Measurements from ENCODE around the gene DRAP1. TPM values are rescaled to one million over a fixed set of nuclear protein-coding genes. Genes with fewer than 3 reads are reported as not detected.

Gene DRAP1
- polyA plus RNA-seq, 2 of the 4 experiments (the other 2 are of a cell fraction): 73.7 to 143 TPM

GRCh38 chr11:65883058-65883761 lies 36.0 kb upstream of the DRAP1 start:
- Histone ChIP-seq H3K4me1 (peaks cover 16% of the 10 kb centered on the region), H3K27ac (no peak overlapping the region), H3K9me3 (no peaks in the 10 kb centered on the region), H3K4me3 (no peak overlapping the region), H3K4me2 (no peak overlapping the region)
- 91% methylated on average over 13 of the region's 13 CpGs for WGBS (ENCODE audit: missing lambda C conversion rate)
- TF ChIP-seq ZNF302 (CRISPR knock-in tag; IDR thresholded peaks at IDR 0.05) (no peak), MAX (IDR thresholded peaks at IDR 0.05) (no peak), PHF8 (IDR thresholded peaks at IDR 0.05; ENCODE audit: borderline replicate concordance, low read depth) (no peak), ZC3H11A (IDR thresholded peaks at IDR 0.05) (no peak), EHMT2 (IDR thresholded peaks at IDR 0.05; ENCODE audit: low read depth) (no peak)
- no peak for DNase-seq (ENCODE audit: low read depth in 1 of 2, low spot score in 1 of 2)
- ATAC-seq: no peak
- ChIA-PET CTCF (interaction anchor here (0.8 to 20.5 kb wide), 20 partner anchors 5 to 171 kb away, joined by 3 to 618 read pairs (median 22); partner anchors contain the start of genes C11orf68, CFL1, CTSW and DRAP1), POLR2A (interaction anchor here (1.1 to 1.6 kb wide), 2 partner anchors 14 to 17 kb away, joined by 3 to 9 read pairs; partner anchors contain the start of gene FOSL1)
- FAIRE-seq: no peak

- ATAC-seq: no peak
- 72% methylated on average over 26 of the region's 28 CpGs for WGBS (ENCODE audit: missing lambda C conversion rate)
These were observed 35.2 kb upstream of the DRAP1 start for GRCh38 chr11:65883786-65884715.

More at GRCh38 chr11:65883786-65884715, 35.2 kb upstream of the DRAP1 start:
- DNase-seq (ENCODE audit: low read depth in 1 of 2, low spot score in 1 of 2) (no peak), FAIRE-seq (no peak)
- Histone ChIP-seq H3K4me2 (no peak overlapping the region), H3K4me1 (peaks cover 18% of the 10 kb centered on the region), H3K4me3 (no peak overlapping the region), H3K27ac (no peak overlapping the region), H3K9me3 (no peaks in the 10 kb centered on the region)
- CTCF ChIA-PET: interaction anchor here (0.6 to 20.5 kb wide), 62 partner anchors 6 to 368 kb away, joined by 3 to 618 read pairs (median 5); partner anchors contain the start of genes BANF1, C11orf68, CFL1 and CTSW
- POLR2A ChIA-PET: interaction anchor here (1.1 to 1.6 kb wide), 5 partner anchors 12 to 172 kb away, joined by 3 to 9 read pairs (median 4); partner anchors contain the start of gene FOSL1
- TF ChIP-seq CBX2 (IDR thresholded peaks at IDR 0.05; ENCODE audit: borderline replicate concordance, low read depth) (no peak), KDM5A (IDR thresholded peaks at IDR 0.05) (no peak), ATOH8 (CRISPR knock-in tag; IDR thresholded peaks at IDR 0.05; ENCODE audit: low read depth) (no peak), ZFP36 (IDR thresholded peaks at IDR 0.05; ENCODE audit: borderline replicate concordance, partially characterized antibody) (no peak), EP300 (IDR thresholded peaks at IDR 0.05) (no peak), NPAS2 (CRISPR knock-in tag; IDR thresholded peaks at IDR 0.05; ENCODE audit: borderline replicate concordance) (no peak), FOSB (CRISPR knock-in tag; IDR thresholded peaks at IDR 0.05) (no peak), NR3C1 (IDR thresholded peaks at IDR 0.05) (no peak), REST (IDR thresholded peaks at IDR 0.05) (no peak), MAFK (IDR thresholded peaks at IDR 0.05; ENCODE audit: partially characterized antibody) (no peak), TFCP2L1 (CRISPR knock-in tag; IDR thresholded peaks at IDR 0.05) (no peak)

Measured in A549 (cell line).